Hepatic stellate cell (primary cell): ENCODE measurements around the gene CACNA1S.

ENCODE experiments used
- DNase-seq: peaks from one replicate; pipeline ENCODE4 v3.0.0; 2011; ENCODE audit warnings: low spot score

The CACNA1S gene

DNA sequence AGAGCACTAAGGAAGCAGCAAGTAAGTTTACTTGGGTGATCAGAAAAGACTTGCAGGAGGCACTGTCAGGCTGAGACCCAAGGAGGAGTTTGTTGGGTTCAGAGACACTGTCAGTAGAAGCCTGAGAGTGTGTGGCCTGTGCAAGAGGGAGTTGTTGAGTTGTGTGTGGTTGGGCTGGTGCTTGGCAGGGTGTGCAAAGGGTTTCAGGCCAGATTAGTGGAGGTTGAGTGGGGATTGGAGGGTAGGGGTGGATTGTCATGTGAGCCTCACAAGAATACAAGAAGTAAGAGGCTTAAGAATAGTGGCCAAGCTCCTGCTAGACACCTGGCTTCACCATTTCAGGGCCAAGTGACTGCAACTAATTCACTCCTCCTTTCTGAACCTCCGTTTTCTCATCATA lies 79.8 kb downstream of the CACNA1S start:
- no peak for DNase-seq

DNA sequence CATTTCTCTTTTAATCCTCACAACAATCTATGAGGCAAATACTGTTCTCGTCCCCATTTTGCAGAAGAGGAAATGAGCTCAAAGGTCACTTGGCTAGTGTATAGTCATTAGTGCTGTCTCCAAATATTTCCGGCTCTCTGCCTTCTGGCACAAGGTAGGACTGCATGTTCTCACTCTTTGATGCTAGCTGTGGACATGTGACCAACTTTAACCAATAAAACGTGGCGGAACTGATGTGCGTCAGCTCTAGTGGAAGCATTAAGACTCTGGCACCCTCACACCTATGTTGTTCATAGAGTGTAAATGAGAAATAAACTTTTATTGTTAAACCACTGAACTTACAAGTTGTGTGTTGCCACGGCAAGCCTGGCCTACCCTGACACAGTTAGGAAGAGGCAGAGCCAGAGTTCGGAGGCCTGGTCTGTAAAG lies 83.8 kb downstream of the CACNA1S start:
- no peak for DNase-seq

DNA sequence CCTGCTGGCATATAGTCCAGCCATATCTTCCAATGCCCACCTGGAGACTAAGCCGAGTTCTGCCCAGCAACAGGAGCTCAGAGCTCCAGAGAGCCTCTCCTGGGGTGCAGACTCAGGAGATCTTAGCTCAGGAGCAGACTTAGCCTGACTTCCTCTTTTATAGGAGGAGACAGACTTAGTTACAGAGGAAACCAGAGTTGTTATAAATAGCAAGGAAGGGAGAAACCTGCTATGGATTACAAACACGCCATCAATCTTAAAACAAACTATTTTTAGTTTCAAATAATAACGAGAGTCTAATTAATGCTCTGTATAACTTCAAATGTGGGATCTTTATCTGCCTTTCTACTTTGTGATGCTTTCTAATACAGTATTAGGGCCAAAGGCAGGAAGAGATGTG lies 85.4 kb downstream of the CACNA1S start:
- no peak for DNase-seq

DNA sequence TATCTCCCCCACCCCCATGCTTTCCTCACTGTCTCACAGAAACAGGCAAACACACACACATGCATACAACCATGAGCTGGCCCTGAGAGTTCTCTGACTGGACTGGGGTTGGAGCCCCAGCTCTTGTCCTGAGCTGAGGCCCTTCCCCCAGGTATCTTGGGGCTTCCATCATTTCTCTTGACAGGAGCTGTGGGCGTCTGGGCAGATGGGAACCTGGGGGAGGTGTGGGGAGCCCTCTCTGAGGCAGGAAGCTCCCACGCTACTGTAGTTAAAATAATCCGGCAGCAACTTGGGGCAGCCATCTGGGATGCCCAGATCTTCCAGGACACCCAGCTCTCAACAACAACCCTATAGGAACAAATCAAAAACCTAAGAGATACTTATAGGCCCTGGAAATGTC lies 86.0 kb downstream of the CACNA1S start:
- DNase-seq: no peak

DNA sequence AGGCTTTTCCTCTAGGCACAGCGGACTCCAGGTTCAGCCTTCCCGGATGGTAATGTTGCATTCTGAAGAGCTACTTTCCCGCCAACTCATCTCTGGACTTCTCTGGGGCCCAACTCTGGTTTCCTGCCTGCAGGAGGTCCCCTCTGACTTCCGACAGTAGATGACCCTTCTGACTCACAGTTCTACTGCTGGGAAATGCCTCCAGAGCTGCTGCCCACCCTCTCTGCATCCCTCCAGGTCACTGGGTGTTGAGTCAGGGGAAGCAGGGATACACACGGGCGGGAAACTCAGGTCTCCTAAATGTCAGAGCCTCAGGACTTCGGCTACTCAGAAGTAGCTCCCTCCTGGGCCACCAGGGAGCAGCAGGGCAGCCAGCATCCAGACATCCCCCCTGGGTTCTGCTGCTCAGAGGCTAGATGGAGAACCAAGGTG lies 86.6 kb downstream of the CACNA1S start:
- peak; percentile 50 for DNase-seq

DNA sequence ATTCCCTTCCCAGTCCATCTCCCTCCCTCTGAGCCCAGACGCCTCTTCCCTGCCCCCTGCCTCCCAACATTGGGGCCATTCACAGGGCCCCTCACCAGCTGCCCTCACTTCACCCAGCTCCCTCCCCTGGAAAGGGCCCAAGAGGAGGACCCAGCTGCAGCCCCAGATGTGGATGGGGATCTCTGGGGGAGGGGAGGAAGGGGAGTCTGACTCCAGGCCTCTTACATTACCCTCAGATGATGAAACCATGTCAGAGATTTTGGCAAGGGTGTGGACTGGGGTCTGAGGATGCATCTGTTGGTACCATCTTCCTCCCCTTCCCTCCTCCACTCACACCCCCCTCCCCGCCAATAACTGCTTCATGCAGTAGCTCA lies 87.6 kb downstream of the CACNA1S start:
- DNase-seq: no peak

DNA sequence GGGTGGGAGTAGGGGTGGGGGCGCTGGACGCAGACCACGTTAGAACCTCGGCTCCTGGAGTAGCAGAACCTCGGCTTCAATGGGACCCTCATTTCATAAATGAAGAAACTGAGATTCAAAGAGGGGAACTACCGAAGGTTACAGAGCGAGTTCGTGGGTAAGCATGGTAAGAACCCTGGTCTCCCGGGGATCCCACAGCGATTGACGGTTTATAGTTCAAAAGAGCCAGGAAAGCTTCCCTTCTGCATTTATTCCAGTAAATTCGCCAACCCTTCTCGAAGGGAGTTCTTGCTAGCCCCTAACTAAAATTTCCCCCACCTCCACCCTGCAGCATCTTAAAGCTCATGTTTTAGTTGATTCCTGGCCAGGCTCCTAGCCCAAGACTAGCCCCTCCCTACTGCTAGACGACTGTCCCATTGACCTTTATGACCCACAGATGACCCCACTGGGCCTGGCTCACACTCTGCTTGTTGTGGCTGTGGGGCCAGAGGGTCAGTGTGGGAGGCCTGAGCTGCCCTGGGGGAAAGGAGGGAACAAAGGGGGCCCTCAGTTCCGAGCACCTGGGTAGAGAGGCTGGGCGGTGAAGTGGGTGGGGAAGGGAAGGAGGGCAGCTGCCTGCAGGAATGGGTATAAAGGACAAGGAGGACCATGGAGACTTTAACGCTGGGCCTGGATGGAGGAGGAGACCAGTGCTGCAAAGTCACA lies 88.2 kb downstream of the CACNA1S start:
- DNase-seq: no peak

DNA sequence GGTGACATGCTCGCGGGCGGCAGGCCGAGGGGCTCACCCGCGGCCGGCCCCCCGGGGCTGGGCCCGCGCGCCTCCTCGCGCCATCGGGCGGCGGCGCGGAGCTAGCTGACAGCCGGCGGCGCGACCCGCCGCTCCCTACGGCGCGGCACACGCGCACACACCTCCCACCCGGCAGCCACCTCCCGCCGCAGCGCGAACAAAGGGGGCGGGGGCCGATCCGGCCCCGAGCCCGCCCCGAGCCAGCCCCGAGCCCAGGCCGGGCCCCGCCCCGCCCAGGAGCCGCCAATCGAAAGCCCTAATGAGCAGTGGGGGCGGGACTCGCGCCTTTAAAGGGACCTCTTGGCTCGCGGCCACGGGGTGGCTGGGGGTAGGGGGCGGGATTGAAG lies 88.7 kb downstream of the CACNA1S start, which contains the start of gene KIF21B:
Gene KIF21B (minus strand): TSS at position 198 of the 386 bp plus-strand sequence. CDS start 331 bp downstream, outside the sequence.
- DNase-seq: peak; percentile 61

DNA sequence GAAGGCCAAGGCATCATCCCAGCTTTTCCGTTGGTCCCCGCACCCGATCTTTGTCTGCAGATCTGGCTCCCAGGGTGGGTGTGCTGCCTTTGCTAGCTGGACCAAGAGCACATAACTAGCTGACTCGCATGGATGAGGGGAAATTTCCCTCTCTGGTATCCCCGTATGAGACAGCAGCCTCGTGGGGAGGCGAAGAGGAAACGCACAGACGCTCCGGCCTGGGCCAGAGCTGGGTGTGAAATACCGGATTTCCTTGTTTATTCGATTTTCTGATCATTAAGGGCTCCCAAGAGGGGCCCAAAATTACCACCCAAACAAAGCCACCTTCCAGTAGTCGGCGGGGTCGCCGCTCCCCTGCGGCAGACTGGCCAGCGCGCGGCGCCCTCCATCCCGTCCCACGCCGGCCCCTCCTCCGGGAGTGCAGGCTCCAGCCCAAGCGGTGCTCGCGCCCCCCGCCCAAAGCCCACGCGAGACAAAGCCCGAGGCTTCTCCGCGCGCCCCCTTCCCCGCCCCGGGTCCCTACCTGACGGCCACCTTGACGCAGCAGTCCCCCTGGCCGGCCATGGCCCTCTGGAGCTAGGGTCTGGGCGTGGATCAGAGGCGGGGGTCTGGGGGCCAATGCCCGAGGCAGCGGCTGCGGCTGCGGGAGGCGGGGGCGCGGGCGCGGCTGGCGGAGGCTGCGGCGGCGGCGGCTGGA lies 89.3 kb downstream of the CACNA1S start:
- DNase-seq: no peak

DNA sequence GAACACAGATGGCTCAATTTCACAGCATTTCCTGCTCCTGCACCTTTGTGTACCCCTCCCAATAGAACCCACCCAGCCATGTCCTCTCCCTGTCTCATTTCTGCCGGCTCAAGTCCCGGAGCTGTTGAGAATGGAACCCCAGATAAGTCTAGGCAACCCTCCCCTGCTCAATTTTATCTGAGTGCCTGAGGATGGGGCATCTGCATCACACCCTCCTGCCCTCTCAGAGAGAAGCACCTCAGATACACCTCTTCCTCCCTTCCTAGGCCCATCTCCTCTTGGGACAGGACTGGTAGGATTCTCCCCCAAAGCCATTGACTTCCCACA lies 89.8 kb downstream of the CACNA1S start:
- DNase-seq: no peak

DNA sequence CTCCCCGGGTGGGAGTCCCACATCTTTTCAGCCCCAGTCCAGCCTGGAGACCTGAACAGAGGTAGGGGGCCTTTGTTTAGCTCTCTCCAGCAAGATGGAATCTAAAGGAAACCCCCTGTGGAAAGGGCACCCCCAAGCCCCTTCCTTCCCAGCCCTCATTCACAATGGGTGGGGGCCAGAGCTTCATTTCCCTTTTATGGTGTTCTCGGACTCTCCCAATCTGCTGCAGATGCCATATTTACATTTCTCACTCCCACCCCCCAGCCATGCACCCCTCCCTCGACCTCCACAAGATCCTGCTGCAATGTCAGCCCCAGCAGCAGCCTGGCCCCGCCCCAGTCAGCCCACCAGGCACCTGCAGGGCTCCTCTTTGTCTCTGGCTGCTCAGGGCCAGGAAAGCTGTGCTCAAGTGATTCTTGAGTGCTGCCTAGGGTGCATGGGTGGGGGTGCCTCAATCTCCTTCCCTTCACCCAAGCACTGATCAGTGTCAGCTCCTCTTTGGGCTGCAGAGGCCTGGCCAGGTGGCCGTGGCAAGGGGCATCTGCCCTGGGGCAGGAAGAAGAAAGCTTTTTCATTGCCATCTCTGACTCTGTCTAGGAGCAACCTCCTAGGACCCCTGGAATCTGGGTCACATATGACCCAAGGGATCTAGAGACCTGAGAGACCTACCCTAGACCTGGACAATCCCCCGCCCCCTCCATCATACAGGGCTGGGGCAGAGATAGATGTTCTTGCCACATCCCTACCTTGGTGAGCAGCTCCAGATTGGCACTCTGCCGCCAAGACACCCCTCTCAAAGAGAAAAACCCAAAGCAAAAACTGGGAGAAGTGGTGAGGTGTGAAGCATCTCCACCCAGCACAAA lies 90.4 kb downstream of the CACNA1S start:
- no peak for DNase-seq

DNA sequence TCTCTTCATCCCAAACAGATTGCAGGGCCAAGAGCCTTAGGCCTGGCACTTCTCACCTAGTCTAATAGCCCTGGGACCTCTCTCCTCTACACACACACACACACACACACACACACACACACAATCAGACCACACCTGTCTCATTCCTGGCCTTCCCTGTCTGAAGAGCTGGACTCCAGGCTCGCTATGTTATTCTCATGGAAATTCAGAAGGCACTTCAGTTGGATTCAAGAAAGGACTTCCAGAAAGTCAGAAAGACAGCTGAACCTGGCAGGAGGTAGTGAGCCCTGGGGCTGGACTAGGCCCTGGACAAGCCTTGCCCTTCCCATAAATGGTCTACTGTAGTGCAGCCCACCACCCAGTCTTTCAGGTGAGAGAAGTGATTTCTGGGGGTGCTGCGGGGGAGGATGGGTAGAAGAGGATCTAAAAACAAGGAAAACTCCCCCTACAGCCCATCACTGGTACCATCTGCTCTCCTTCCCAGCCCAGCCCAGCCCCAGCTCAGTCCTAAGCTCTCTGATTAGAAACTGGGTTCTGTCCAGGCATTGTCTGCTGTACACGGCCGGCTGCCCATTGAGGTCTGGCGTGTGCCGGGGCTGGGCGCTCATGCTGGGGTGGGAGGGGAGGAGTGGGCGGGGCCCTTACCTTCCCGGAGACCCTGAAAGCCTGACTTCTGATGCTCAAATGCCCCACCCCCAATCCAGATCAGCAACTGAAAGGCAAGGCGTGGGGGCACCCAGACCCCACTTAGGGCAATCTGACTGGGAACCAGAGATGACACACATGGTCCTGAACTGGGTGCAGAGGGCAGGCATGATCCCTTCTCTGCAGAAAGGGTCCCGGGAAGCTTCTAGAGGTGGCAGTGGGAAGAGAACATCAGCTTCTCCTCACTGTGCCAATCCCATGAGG lies 91.3 kb downstream of the CACNA1S start:
- no peak for DNase-seq

DNA sequence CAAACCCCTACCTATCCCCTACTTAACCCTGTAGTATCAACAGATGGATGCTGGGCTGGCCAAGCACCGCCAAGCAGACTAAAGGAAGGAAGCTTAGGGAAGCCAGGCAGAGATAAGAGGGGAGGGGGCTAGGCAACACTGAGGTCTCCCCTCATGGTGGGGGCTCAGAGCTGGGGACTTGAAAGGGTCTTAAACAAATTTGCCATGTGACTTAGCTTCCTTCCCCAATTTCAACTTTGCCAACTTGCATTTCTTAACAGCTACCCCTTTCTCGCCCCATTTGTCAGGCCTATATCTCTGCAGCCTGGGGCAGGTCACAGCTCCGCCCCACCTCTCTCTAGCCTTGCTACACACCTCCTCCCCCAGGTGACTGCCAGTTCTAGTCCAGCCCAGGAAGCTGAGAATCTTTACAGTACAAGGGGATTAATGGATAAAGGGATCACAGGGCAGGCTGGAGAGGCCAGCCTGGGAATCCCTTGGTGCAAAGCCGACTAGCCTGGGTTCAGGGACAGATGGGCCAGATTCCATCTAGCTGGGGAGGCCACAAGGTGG lies 92.1 kb downstream of the CACNA1S start:
- no peak for DNase-seq

DNA sequence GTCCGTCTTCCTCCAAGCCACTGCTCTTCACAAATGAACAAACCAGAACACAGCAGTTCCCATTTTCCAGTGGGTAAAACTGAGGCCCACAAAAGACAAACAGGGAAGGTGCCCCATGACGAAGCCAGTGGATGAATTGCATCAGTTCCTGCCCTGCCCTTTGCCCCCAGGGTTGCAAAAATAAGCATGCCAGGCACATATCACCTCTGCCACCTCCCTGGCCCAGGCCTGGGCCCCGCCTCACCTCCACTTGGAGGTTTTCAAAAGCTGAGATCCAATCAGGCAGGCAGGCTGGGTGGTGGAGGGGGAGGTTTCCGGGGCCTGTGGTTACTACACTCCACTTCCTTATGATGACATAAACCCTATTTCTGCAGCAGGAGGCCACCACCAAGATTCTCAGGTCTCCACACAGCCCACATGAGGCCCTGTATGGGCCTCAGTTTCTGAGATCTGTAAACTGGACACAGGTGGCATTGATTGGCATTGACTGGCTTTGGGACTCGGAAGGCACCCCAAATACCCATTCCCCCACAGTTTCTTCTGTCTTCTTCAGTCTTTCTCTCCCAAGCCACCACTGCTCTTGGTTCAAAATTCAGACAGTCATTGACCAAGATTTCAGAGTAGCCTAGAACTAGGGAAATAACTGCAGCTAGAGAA lies 92.8 kb downstream of the CACNA1S start:
- peak; percentile 55 for DNase-seq

DNA sequence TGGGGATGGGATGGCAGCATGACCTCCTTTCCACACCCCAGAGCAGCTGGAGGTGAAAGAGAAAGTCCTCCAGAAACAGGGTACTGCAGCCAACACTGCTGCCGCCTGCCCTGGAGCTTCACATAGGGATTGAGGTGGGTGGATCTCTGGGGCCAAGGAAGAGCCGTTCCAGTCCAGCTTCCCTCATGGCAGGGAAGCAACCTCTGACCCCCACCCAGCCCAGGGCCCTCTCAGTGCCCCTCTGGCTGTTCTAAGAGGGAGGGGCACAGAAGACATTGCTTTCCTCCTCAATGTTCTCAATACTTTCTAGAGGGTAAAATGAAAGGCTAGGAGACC lies 94.4 kb downstream of the CACNA1S start:
- DNase-seq: no peak

DNA sequence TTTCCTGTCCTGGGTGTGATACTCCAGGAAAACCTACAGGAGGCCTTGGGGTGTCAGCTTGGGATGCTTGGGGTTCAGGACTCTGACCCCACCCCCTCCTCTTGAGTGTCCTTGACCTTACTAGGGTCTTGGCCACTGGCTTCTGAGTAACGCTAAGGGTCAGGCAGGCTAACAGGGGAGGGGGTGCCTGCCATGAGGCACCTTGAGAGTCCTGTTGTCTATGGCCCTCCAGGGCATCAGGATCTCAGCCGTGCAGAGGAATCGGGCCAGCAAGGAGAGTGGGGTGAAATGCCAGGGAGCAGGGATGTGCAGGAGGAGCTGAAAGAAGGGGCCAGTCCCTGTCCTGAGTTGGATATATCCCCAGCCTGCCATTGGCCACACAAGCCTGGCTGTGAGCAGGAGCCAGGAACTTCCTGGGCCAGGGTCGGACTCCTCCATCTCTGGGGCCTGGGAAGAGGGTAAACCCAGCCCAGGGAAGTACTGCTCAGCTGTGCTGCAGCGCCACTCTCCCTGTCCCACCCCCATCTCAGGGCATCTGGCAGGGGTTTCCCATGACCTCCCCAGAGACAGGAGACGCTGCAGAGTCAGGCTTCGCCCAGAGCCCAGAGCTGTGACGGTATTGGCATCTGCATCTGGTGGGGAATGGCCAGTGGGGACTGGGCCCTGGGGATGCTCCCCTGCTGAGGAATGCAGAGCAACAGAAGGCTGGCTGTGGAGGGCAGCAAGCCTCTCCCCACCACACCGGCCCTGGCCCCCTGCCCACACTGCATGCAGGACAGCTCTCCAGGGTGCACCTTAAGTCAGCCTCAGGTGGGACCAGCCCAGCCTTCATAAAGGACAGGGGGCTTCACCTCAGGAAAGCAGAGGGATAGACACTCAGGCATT lies 95.0 kb downstream of the CACNA1S start:
- no peak for DNase-seq

DNA sequence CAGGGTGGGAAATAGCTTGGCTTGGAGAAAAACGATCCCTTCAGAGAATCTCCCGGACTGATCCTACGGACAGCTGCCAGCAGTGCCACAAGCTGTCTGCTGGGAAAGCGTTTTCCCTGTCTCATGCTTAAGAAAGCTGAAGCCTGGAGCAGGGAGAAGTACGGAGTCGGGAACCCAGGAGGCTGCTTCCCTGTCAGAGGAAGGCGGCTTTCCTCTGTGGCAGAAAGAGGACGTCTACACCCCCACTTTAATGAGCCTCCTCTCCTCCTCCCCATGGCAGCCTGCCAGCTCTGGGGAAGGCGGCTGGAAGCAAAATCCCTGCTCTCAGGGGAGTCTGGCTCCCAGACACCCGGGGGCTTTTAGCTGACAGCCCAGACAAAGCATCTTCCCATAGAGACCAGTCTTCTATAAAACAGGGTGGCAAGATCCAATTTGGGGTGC lies 96.0 kb downstream of the CACNA1S start:
- peak; percentile 40 for DNase-seq

DNA sequence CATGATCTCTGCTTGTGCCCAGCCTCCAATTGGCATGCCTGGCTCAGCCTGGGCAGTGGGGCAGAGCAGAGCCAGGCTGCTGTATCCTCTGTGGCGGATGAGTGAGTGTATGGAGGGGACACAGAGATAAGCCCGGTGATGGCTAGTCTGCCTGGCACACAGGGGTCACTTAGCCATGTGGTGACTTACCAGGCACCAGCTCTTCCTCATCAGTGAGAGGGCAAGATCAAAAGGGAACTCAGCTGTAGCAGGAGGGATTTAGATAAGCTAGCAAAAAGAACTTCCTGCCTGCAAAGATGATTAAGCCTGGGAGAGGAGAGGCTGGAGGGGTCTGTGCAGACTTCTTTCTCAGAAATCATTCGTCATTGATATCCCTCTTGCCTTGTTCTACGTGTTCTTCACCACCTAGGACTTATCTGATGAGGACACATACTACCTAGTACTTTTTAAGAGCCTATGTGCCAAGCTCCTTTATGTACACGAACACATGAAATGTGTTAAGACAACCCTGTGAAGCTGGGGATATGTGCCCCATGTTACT lies 96.6 kb downstream of the CACNA1S start:
- DNase-seq: no peak

DNA sequence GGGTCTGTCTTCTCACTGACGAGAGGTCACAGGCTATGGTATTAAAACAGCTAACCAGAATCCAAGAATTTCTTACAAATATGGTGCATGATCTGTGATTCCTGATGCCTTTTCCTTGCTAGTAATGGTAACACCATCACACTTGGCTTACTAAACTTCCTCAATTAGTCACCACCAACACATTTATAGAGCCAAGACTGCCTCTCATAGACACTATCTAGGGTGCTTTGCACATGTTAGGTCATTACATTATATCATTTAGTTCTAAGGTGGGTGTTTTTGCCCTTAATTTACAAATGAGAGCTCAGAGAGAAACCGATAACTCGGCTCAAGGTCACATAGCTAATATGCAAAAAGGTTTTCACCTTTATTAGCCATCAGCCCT lies 97.4 kb downstream of the CACNA1S start:
- DNase-seq: no peak
